Activated naive CD4-positive, alpha-beta T cell treated with Interleukin-2 at 50 U/mL for 16 hours (primary cell): Measurements from ENCODE around the gene PSMG3.

ENCODE experiments used
- DNase-seq: peaks from one replicate; pipeline ENCODE4 v3.0.0-alpha.2; 2020

PSMG3 gene

GRCh38 chr7:1542841-1543747, 26.7 kb downstream of the PSMG3 start:
- no peak for DNase-seq

GRCh38 chr7:1542329-1542728, 27.5 kb downstream of the PSMG3 start:
- DNase-seq = no peak

GRCh38 chr7:1541431-1542162, 28.2 kb downstream of the PSMG3 start:
- DNase-seq = no peak

GRCh38 chr7:1540776-1541271, 29.0 kb downstream of the PSMG3 start:
- DNase-seq = no peak

- DNase-seq = no peak
Observed at GRCh38 chr7:1539882-1540775, 29.7 kb downstream of the PSMG3 start.

- no peak for DNase-seq
Observed at GRCh38 chr7:1539181-1539881, 30.5 kb downstream of the PSMG3 start.

- no peak for DNase-seq
Observed at GRCh38 chr7:1538544-1539180, 31.2 kb downstream of the PSMG3 start.

- DNase-seq = no peak
Observed at GRCh38 chr7:1537535-1538412, 32.1 kb downstream of the PSMG3 start.

GRCh38 chr7:1536743-1537534, 32.9 kb downstream of the PSMG3 start:
- DNase-seq = no peak

- no peak for DNase-seq
Observed at GRCh38 chr7:1536455-1536742, 33.4 kb downstream of the PSMG3 start.

GRCh38 chr7:1535701-1536454, 34.0 kb downstream of the PSMG3 start:
- DNase-seq = no peak

GRCh38 chr7:1535100-1535458, 34.8 kb downstream of the PSMG3 start:
- DNase-seq = no peak

GRCh38 chr7:1534330-1535099, 35.3 kb downstream of the PSMG3 start:
- DNase-seq = no peak

GRCh38 chr7:1533547-1534329, 36.1 kb downstream of the PSMG3 start:
- DNase-seq = peak; percentile 48

GRCh38 chr7:1533255-1533546, 36.6 kb downstream of the PSMG3 start:
- no peak for DNase-seq

GRCh38 chr7:1532456-1533254, 37.2 kb downstream of the PSMG3 start:
- DNase-seq = peak; percentile 64

- no peak for DNase-seq
Observed at GRCh38 chr7:1531979-1532455, 37.8 kb downstream of the PSMG3 start.
